ENCODE measurements around the gene RUNX1.

RUNX1 gene

DNA sequence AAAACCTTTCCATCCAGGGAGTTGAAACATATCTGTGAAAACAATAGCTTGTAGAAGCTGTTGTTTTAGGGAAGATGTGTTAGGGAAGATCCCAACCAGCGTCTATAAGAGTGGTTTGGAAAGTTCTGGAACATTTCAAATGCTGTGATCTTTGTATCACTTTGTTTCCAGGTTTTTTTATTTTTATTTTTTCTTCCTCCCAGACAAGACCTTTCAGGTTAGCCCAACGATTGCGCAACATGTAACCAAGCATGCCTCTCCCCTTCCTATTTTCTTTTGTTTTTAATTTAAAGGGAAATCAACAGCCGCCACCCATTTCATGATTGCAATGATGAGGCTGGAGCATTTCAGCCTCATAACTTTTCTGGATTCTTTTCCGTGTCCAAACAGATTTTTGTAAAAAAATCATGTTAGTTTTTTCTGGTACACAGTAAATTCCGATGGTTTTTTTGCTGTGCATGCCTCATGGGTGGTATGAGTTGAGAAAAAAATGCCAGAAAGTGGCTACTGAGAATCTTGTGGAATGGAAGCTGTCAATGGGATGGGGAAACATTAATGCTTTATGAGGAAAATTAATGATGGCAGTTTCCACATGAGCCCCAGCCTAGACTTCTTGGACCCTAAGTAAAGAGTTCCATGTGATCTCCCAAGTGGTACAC is 109.3 kb downstream of the RUNX1 start:
- DNase-seq, result no peak

DNA sequence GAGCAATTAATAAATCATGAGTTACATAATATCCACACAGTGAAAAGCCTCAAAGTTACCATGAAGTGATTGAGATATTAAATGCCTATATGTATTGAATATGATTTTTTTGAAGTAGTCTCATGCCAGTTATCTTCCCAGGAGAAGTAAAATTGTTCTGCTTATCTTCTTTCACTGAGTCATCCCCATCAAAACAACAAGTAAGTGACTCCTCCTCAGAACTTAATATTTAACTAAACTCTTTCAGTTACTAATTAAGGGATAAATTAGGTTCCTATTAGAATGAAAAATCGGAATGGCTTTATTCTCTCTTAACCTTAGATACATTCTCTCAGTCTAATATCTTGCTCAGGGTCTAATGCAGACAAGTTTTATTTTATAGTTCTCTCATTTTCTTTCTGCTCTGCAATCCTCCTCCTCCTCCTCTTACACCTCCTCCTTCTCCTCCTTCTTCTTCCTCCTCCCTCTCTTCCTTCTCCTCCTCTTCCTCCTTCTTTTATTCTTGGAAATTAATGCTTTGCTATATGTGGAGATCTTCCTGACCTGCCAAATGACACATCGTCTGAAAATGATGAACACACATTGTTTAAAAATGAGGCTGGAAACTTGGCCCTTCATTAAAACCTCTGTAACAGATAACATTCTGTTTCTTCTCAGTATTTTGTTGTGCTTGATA is 110.9 kb downstream of the RUNX1 start:
- no peak for DNase-seq

DNA sequence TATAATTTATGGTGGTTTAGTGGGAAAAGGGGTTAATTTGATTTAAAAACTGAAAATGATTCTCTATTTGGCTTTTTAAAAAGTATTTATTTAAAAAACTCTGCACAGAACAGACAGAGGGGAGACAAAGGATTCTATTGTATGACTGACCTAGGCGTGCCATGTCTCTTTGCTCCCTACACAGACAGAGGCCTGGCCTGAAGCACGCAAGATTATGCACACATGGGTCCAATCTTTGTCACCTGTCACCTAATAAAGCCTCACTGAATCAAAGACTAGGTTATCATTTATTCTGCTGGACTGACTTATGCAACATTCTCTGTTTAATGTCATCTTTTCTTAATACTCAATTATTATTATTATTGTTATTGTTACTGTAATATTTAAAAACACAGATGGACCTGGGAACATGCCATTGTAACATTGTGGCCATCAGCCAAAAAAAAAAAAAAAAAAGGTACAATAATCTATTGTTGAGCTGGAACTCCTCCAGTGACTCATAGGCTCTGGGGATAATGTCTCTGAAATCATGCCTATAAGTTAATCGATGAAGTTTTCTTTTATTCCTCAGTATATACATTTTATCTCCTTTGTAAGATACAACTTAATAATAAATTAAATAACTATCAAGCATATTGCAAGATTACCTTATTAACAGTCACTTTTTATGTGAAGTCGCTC is 112.1 kb downstream of the RUNX1 start:
- DNase-seq, result no peak

DNA sequence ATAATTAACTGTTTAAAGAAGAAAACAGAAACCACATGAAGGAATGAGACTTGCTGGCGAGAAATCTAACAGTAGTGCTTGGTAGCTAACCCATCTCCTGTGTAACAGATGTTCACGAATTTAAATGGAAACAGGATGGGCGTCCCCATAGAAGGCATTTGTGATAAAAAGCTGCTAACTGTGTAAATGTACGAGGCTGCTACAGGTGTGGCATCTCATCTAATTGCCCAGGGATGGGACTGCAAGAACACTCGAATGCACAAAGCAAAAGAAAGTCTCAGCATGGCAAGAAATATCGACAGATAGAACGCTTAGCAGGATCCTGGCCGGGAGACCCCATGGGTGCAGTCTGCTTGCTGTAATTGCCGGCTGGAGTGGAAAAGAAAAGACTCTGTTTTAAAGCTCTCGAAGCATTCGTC is 112.7 kb downstream of the RUNX1 start:
- DNase-seq, result no peak

DNA sequence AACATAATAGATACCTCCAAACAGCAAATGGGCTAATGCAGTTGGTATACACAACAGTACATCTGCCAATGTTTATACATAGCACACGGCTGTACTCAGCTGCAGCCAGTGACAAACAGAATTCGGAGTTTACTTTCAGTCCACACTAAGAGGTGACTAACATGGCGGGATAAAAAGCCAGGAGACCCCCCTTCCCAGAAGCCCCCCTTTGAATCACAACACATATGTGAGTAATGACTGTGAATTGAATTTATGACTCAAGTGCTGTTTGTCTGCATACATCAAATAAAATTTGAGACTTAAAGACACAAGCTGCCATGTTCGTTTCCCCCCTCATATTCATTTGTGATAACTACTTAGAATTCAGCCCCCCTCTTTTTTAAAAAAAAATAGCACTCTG is 113.2 kb downstream of the RUNX1 start:
- DNase-seq, result no peak

GRCh38 chr21:34935452-34935851 is 113.7 kb downstream of the RUNX1 start:
- DNase-seq, result no peak

GRCh38 chr21:34934350-34934749 is 114.8 kb downstream of the RUNX1 start:
- DNase-seq, result no peak

DNA sequence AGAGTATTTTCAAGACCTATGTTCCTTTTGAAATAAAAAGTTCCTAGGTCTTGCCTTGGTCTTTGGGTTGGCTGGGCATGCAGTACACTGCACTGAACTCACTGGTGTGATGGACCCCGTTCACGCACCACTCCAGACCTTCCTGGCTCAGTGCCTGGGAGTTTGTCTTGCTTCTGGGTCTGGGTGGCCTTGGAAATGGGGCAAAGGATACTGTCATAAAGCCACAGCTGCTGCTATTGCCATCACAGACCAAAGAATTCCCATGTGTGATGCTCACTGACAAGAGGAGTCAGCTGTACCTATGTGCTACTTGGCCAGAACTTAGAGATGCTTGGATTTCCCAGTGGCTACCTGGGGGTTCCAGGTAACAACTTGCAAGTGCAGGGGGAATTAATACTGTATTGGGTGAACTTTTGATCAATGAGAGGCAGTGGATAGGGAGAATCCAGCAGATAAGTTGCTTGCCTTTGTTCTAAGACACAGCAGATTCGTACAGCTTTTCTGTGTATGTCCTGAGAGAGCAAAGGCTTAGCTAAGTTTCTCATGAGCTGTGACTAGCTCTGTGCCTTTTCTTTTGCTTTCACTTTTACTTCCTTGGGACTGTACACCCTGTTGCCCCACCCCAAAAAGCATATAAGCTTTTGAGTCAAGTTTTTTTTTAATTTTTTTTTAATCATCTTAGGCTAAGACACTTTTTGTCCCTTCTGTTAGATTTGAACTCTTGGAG is 115.3 kb downstream of the RUNX1 start:
- no peak for DNase-seq

DNA sequence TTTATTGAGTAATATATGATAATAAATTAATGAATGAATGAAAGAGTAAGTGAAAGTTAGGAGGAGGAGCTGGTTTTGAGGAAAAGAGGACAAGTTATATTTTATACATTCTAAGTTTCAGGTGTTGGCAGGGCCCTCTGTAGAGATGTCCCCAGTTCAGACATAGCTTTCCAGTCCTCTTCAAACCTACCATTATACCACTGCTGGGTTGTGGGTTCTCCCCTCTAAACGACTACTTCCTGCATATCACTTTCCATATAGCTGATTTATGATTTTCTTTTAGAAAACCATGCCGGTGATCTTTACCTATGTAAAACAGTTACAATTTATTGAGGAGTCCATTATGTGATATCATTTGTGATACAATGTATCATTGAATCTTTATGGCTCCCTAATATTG is 116.9 kb downstream of the RUNX1 start:
- no peak for DNase-seq

GRCh38 chr21:34930971-34931370 is 118.1 kb downstream of the RUNX1 start:
- DNase-seq, result no peak

GRCh38 chr21:34928637-34929036 is 120.5 kb downstream of the RUNX1 start:
- no peak for DNase-seq

DNA sequence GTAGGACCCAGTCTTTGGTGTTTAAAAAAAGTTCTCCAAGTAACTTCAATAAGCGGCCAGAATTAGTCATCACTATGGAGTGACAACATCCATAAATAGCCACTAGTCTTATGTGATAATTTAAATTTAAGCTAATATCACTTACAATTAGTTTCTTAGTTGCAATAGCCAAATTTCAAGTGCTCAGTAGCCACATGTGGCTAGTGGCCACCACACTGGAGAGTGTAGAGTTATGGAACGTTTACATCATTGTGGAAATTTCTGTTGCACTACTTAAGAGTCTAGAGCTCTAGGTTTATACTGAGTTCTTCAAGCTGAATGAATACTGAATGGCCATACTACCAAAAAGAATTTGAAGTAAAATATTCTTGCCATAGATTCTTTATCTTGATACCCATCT is 121.1 kb downstream of the RUNX1 start:
- DNase-seq, result no peak

DNA sequence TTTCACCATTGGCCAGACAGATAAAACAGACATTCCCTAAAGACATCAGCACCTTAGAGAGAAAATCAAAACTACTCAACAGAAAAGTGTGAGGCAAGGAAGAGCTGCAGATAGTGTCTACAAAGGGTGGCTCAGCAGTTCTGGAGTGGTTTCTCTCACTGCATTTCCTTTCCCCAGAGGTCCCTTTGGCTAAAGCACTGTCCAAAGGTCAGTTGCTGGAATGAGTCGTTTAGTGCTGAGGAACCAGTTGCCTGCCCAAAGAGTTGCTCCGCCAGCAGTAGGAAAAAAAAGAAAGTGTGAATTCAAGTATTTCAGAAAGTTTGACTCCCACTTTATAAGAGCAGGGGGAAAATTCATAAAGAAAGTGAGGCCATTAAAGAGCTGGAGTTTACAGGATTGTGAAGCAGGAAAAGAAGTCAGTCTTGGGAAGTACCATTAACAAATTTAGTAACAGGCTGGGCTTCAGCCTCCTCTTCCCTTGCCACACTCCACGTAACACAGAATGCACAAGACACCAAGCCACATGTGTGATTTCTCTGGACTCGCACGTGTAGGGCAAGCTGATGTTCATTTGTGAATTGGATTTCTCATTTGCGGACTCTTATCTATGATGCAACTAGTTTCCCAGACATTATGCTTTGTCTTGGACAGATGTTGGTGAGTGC is 122.2 kb downstream of the RUNX1 start:
- no peak for DNase-seq

GRCh38 chr21:34925597-34925996 is 123.5 kb downstream of the RUNX1 start:
- DNase-seq, result no peak

GRCh38 chr21:34924771-34925419 is 124.2 kb downstream of the RUNX1 start:
- DNase-seq, result no peak

- no peak for DNase-seq
Observed at GRCh38 chr21:34924194-34924593, 124.9 kb downstream of the RUNX1 start.

DNA sequence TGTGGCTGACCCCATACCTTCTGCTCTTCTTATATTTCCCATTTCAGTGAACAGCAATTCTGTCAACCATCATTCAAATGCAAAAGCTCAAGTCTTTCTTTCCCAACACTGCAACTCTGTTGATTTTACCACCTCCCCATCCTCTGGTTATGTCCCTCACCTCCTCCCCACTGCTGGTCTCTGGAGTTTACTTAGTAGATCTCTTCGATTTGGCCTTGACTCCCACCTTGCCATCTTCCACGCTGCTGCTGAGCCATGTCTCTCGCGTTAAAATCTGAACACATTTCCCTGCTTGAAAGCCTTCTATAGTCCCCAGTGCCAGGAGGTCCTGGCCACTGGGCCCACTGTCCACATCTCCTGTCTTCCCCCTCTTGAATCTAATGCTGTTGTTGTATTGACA is 125.5 kb downstream of the RUNX1 start:
- DNase-seq, result no peak

- DNase-seq, result no peak
Observed at GRCh38 chr21:34923202-34923601, 125.9 kb downstream of the RUNX1 start.

DNA sequence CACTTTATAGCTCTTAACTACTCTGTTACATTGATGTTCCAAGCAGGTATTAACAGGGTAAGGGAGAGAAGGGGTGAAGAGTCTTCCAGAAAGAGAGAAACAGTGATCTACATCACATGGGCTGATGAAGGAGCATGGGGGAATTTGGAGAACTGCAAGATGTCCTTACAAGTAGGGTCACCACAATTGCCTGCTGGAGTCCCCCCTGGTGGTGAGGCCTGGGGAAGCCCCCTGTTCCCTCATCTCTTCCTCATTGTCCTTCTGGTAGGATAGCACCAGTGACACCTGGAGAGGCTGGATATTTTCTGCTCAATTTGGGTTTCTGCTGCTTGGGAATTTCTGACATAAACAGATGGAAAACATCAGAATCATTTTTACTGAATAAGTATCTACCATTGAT is 126.6 kb downstream of the RUNX1 start:
- no peak for DNase-seq

DNA sequence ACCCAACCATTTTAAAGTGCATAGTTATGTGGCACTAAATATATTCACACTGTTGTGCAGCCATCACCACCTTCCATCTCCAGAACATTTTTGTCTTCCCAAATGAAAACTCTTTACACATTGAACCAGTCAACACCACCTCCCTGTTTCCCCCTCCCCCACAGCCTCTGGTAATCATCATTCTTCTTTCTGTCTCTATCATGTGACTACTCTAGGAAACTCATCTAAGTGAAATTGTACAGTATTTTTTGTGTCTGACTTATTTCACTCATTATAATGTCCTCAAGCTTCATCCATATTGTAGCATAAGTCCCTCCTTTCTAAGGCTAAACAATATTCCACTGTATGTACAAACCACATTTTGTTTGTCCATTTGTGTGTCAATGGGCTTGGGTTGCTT is 128.0 kb downstream of the RUNX1 start:
- DNase-seq, result no peak

- DNase-seq, result no peak
Observed at GRCh38 chr21:34919406-34919805, 129.7 kb downstream of the RUNX1 start.

DNA sequence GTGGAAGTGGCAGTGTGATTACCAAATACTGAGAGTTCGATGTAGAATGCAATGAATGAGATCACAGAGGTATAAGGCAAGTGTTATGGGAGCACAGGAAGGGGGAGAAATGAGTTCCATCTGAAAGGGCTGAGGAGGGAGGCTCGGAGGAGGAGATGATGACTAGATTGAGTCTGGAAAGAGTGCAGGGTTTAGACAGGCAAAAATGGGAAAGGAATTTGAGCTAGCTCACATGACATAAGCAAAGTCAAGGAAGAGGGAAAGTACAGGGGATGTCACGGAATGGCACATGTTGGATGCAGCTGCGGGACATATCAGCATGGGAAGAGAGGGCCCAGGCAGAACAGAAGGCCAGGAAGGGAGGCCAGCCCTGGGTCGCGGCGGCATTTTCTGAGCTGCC is 132.7 kb downstream of the RUNX1 start:
- DNase-seq, result no peak

Measured in activated effector memory CD4-positive, alpha-beta T cell treated with Interleukin-2 at 50 U/mL for 16 hours (primary cell).